Hepatocyte (in vitro differentiated cells): ENCODE results near the gene BAZ1B.

Source experiments
- CTCF ChIP-seq: fragments of 200-600 bp; sonication (generic); IDR thresholded peaks from 2 replicates; pipeline ENCODE4 v1.5.1; 2016; ENCODE audit warnings: antibody characterized with exemption, mild to moderate bottlenecking; ENCODE audit not compliant: poor library complexity
- EZH2 ChIP-seq: fragments of 200-600 bp; sonication (generic); IDR thresholded peaks from 2 replicates; pipeline ENCODE4 v1.6.1; 2016; ENCODE audit warnings: antibody characterized with exemption, mild to moderate bottlenecking, borderline replicate concordance

GRCh38 chr7:73463966-73464365, 58.1 kb downstream of the BAZ1B start:
- no peak for TF ChIP-seq CTCF
- no peak for TF ChIP-seq EZH2
